M059J (cell line): ENCODE results near the gene PRELP. TPM values are rescaled to one million over a fixed set of nuclear protein-coding genes. Genes with fewer than 3 reads are reported as not detected.
"Not testable (repeated sequence)": the region's sequence is repeated elsewhere in the genome, so short reads cannot be mapped to it uniquely, and the experiment has no call there.

Experiments
- DNase-seq: peaks from one replicate; pipeline ENCODE4 v3.0.0-alpha.2; 2012; ENCODE audit warnings: low read depth
- total RNA-seq: library from RNA; depleted of rRNA; stranded (reverse); fragments of >200 nt; shearing (Covaris generic); gene quantifications from 2 replicates; pipeline ENCODE4 v1.2.3, GENCODE V29; 2014; rRNA removed

The PRELP gene
- total RNA-seq = not detected in 2 replicates

- DNase-seq = no peak
Measured at GRCh38 chr1:203475012-203475981, at the start of gene PRELP. TSS of gene PRELP (plus strand) at chr1:203475806. CDS start at chr1:203483185, 7,379 bp downstream.

DNA sequence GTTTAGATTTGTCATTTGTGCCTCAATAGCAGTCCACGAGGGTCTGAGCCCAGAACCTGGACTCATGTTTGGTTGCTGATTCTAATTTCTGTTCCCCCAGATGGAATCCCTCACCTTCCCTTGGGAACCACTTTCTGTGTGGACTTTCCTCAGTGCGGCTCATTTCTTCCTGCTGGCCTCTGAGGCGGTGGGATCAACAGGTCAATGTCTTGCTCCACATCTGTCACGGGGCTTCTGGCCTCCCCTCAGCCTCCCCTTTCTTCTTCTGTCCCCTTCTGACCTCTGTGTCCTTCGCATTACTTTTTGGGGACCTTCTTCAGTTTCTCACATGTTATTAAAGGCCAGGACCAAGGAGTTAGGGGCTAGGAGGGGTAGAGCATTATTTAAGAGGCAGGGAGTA lies 49.2 kb upstream of the PRELP start:
- no peak for DNase-seq

- DNase-seq = no peak
Measured at GRCh38 chr1:203426870-203427269, 48.7 kb upstream of the PRELP start.

- DNase-seq = no peak
Measured at GRCh38 chr1:203427451-203427850, 48.2 kb upstream of the PRELP start.

- no peak for DNase-seq
Measured at GRCh38 chr1:203428981-203429599, 46.5 kb upstream of the PRELP start.

DNA sequence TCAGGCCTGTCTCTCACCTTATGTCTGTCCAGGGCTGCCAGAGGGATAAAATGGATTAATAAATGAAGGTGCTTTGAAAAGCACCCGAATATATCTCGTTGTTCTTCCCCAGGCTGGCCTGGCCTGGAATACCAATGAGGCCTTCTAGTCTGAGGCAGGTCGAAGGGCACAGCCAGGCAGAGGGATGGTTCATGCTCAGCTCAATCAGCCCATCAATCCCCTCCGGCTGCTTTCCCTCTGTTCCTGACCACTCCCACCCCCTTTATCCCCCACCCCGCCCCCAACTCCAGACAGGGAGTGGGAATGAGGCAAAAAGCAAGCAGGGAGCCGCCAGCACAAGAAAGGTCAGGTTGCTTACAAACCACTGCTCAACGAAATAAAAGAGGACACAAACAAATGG lies 40.0 kb upstream of the PRELP start:
- no peak for DNase-seq

GRCh38 chr1:203437696-203438315 lies 37.8 kb upstream of the PRELP start:
- DNase-seq = no peak

DNA sequence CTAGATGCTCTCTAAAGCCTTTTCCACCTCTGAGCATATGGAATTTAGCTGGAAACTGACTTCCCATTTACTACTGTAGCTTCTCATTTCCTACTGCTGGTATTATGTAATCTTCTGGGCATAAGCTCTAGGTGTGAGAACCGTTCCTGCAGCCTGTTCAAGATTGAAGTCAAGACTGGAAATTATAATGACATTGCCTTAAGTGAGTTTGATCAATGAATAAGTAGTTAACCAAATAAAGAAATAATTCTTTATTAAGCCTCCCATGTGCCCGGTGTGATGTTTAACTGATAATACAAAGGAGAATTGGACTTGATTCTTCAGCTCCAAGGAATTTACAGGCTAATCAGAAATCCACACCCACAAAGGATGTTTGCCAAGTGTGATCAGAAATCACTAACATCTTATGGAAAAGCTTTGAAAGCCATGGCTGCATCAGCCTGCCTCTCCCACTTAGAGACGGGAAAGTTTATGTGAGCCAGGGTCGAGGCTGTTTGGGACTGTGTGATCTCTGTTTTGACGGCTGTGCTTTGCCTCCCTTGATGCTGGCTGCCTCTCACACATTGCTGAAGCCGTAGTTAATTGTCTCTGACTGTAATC lies 36.4 kb upstream of the PRELP start:
- DNase-seq = no peak

- DNase-seq = peak; percentile 67
Measured at GRCh38 chr1:203440771-203441170, 34.8 kb upstream of the PRELP start.

DNA sequence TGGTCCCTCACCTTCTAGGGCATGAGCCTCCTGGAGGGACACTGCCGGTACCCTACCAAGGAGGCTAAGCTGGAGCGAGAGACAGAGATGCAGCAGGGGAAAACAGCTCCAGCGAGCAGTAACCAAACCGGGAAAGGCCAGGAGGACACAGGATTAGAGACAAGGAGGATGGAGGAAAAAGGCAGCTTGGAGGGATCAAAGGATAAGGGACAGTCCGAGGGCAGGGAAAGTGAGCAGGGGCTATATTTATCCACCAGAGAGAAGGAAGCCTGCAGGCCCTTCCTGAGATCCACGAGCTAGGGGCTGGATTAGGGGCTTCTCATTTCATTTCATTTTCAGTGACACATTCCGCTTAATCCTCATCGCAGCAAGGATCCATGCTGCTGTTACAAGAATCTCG lies 33.8 kb upstream of the PRELP start:
- DNase-seq = no peak

GRCh38 chr1:203442821-203443220 lies 32.8 kb upstream of the PRELP start:
- DNase-seq = no peak

DNA sequence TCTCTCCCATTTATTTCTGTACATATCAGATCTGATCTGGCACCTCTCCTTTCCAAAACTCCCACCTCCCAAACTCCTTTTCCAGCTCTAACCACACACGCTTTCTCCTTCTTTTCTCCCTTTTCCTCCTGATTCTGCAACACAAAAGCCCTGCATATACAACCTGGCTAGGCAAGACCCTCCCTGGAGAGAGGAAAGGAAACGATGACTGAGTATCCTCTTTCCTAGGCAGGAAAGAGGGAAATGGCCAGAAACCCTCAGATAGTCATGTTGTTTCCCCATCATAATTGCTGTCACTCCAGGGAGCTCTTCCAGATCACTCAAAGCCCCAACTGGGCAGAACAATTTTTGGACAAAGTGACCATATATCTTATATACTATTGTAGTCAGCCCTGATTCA lies 32.3 kb upstream of the PRELP start:
- no peak for DNase-seq

- no peak for DNase-seq
Measured at GRCh38 chr1:203444171-203444576, 31.4 kb upstream of the PRELP start.

DNA sequence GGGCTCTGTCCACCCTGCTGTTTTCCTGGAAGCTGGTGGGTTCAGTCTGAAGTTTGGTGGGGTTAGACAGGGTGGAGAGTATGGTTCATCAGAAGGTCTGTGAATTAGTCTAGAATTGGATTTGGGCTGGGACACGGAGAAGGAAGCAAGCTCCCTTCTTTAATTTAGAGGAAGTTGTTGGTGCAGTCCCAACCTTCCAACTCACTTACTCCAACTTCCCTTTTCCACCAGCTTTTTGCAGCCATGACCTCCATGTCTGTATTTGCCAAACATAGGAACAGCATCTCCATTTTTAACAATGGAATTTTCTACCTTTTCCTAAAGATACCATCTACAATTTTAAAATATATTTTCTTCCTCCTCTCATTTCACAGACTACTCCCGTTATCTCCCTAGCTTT lies 28.5 kb upstream of the PRELP start:
- DNase-seq = no peak

GRCh38 chr1:203447598-203447997 lies 28.0 kb upstream of the PRELP start:
- DNase-seq = not testable (repeated sequence)

GRCh38 chr1:203448521-203449061 lies 27.0 kb upstream of the PRELP start:
- DNase-seq = no peak

- DNase-seq = no peak
Measured at GRCh38 chr1:203450001-203450400, 25.6 kb upstream of the PRELP start.

DNA sequence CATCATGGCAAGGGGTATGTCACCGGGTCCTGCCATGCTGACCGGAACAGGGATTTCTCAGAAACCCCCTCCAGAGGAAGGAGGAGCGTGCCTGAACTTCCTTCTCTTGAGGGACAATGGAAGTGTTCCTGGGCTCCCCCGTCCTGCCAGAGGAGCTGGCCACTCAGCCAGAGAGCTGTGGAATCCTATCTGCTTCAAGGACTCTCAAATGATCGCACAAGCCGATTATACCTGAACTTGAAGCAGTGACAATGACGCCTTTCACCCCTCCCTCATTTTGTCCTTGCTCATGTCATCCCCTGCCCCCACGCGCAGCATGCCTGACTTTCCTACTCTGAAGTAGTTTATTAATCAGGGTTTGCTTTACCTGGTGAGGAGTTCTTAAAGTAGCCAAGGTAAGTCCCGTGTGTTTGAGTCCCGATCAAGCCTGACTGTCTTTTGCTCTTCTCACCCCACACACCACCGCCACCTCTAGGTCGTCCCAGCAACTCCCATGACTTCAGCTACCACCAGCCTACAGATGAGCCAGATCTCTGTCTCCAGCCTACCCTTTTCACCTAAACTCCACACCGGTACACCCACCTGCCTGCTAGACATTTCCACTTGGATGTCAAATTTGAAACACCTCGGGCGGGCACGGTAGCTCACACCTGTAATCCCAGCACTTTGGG lies 25.0 kb upstream of the PRELP start:
- no peak for DNase-seq

DNA sequence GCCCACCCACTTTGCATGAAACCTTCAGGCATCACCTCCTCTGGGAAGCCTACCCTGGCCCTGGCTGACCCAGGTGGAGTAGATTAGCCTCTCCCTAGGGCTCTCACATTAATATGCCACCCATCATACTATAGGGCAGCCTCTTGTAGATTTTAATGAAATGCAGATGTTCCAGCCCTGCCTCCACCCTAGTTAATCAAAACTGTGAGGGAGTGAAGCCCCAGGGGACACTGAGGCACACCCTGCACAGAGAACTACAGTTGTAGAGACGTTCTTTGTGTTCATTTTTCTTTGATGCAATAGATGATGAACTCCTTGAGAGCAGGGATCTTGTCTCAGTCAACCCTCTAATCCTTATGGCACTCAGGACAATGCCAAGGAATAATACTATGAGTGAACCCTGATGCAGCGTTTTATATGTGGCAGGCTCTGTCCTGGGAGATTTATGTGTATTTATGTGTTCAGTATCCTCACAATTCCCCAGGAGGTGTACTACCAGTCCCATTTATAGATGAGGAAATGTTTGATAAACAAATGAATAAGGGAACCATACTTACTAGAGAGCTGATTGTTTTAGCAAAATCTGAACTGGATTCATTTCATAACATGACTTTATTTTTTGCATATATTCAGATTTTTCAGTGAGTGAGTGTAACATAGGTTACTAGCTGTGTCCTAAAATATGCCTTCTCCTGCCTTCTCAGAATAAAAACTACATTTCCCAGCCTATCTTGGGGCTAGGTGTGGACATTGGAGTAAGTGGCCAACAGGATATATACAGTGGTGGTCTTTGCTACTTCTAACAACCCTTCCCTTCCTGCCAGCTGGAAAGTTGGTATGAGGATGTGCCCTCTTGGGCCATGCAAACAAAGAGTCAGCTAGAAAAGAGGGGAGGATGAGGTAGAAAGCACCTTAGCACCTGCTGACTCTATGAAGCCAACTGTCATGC lies 23.5 kb upstream of the PRELP start:
- DNase-seq = no peak

- DNase-seq = no peak
Measured at GRCh38 chr1:203453016-203453415, 22.6 kb upstream of the PRELP start.
